ENCODE measurements around the gene AACS. TPM values are rescaled to one million over a fixed set of nuclear protein-coding genes. Genes with fewer than 3 reads are reported as not detected.

AACS gene
- total and polyA plus RNA-seq, 10 of the 15 experiments (the other 5 are each of a cell fraction or from before 2014, with no cell fraction given) = 10.1 to 34.0 (median 21.1) TPM

DNA sequence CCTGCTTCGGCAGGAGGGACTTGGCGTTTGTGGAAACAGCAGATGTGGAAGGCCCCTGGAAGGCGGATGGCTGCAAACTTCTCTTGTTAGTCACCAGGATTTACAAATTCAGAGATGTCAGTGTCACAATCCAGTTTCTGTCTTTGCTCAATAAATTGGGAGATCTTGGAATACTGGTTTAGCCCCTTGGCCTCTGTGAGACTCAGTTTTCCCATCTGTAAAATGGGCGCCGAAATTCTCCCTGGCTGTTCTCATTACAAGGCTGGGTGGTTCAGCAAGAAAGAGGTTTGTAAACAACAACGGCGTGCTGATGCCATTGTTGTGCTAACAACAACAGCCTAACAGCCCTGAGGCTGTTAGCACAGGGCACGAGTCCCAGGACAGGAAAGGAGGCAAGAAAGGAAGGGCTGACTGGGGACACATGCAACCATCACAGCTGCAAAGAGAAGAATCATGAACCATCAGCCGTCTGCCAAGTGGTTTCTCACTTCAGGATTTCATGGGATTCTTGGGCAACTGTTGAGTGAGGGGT is 127.5 kb downstream of the AACS start:
- Histone ChIP-seq H3K9ac (ENCODE audit: control insufficient read depth, insufficient read depth, low read length) (no peak overlapping the region), H3K27ac (ENCODE audit: control insufficient read depth, insufficient read depth) (no peak overlapping the region), H3K36me3 (ENCODE audit: control insufficient read depth in 2 of 2, insufficient read depth in 2 of 2, low read length in 1 of 2) (no peaks in the 10 kb centered on the region), H3K4me3 (no peak overlapping the region), H2AFZ (ENCODE audit: control insufficient read depth, low read depth, low read length) (no peak overlapping the region), H3K4me2 (ENCODE audit: control insufficient read depth, insufficient read depth) (no peak overlapping the region), H3K79me2 (ENCODE audit: control insufficient read depth, insufficient read depth, low read length) (no peaks in the 10 kb centered on the region), H3K4me1 (ENCODE audit: control insufficient read depth, insufficient read depth, low read length) (no peaks in the 10 kb centered on the region), H3K9me3 (replicated peaks; ENCODE audit: control insufficient read depth, insufficient read depth, low read length) (no peaks in the 10 kb centered on the region), H3K27me3 (replicated peaks in 1 of 2; ENCODE audit: control insufficient read depth in 2 of 2, insufficient read depth in 2 of 2, low read length in 1 of 2) (peaks cover 5 to 11% of the 10 kb centered on the region in 2 experiments), H4K20me1 (ENCODE audit: control insufficient read depth, insufficient read depth) (no peaks in the 10 kb centered on the region)
- ChIA-PET SMC1A (ENCODE audit: uncharacterized antibody, unreplicated experiment) (no interaction called here), RAD21 (ENCODE audit: unreplicated experiment) (no interaction called here), CTCF (interaction anchor here (1.2 kb wide), 1 partner anchor 10 kb away, joined by 4 read pairs; no protein-coding TSS in a partner anchor), POLR2A (no interaction called here)
- FAIRE-seq (no peak), DNase-seq (ENCODE audit: low read depth, low spot score) (no peak), ATAC-seq (no peak)
- TF ChIP-seq, protein P1, sequence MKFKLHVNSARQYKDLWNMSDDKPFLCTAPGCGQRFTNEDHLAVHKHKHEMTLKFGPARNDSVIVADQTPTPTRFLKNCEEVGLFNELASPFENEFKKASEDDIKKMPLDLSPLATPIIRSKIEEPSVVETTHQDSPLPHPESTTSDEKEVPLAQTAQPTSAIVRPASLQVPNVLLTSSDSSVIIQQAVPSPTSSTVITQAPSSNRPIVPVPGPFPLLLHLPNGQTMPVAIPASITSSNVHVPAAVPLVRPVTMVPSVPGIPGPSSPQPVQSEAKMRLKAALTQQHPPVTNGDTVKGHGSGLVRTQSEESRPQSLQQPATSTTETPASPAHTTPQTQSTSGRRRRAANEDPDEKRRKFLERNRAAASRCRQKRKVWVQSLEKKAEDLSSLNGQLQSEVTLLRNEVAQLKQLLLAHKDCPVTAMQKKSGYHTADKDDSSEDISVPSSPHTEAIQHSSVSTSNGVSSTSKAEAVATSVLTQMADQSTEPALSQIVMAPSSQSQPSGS (IDR thresholded peaks at IDR 0.05; ENCODE audit: low read length) = no peak
- no peak for TF ChIP-seq CHD4 (IDR thresholded peaks at IDR 0.05)
- TF ChIP-seq, protein P2, sequence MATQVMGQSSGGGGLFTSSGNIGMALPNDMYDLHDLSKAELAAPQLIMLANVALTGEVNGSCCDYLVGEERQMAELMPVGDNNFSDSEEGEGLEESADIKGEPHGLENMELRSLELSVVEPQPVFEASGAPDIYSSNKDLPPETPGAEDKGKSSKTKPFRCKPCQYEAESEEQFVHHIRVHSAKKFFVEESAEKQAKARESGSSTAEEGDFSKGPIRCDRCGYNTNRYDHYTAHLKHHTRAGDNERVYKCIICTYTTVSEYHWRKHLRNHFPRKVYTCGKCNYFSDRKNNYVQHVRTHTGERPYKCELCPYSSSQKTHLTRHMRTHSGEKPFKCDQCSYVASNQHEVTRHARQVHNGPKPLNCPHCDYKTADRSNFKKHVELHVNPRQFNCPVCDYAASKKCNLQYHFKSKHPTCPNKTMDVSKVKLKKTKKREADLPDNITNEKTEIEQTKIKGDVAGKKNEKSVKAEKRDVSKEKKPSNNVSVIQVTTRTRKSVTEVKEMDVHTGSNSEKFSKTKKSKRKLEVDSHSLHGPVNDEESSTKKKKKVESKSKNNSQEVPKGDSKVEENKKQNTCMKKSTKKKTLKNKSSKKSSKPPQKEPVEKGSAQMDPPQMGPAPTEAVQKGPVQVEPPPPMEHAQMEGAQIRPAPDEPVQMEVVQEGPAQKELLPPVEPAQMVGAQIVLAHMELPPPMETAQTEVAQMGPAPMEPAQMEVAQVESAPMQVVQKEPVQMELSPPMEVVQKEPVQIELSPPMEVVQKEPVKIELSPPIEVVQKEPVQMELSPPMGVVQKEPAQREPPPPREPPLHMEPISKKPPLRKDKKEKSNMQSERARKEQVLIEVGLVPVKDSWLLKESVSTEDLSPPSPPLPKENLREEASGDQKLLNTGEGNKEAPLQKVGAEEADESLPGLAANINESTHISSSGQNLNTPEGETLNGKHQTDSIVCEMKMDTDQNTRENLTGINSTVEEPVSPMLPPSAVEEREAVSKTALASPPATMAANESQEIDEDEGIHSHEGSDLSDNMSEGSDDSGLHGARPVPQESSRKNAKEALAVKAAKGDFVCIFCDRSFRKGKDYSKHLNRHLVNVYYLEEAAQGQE (IDR thresholded peaks at IDR 0.05; ENCODE audit: low read depth, low read length) = no peak
- no peak for TF ChIP-seq SUPT20H (IDR thresholded peaks at IDR 0.05; ENCODE audit: borderline replicate concordance, control insufficient read depth, low read depth, low read length)
- no peak for TF ChIP-seq MTA2 (IDR thresholded peaks at IDR 0.05; ENCODE audit: low read depth)
- no peak for TF ChIP-seq RELA (IDR thresholded peaks at IDR 0.05; ENCODE audit: borderline replicate concordance, partially characterized antibody)
- no peak for TF ChIP-seq RAD21 (IDR thresholded peaks at IDR 0.05; ENCODE audit: insufficient read depth, low read depth, low read length)
- no peak for TF ChIP-seq MXI1 (IDR thresholded peaks at IDR 0.05; ENCODE audit: low read depth, low read length)
- TF ChIP-seq SREBF2 (IDR thresholded peaks at IDR 0.05; ENCODE audit: low read length) = no peak
- TF ChIP-seq SIX5 (IDR thresholded peaks at IDR 0.05; ENCODE audit: low read depth, low read length, severe bottlenecking) = no peak
- no peak for TF ChIP-seq IKZF2 (IDR thresholded peaks at IDR 0.05)
- no peak for TF ChIP-seq WRNIP1 (IDR thresholded peaks at IDR 0.05; ENCODE audit: borderline replicate concordance, low read depth, low read length)
- TF ChIP-seq, protein P3, sequence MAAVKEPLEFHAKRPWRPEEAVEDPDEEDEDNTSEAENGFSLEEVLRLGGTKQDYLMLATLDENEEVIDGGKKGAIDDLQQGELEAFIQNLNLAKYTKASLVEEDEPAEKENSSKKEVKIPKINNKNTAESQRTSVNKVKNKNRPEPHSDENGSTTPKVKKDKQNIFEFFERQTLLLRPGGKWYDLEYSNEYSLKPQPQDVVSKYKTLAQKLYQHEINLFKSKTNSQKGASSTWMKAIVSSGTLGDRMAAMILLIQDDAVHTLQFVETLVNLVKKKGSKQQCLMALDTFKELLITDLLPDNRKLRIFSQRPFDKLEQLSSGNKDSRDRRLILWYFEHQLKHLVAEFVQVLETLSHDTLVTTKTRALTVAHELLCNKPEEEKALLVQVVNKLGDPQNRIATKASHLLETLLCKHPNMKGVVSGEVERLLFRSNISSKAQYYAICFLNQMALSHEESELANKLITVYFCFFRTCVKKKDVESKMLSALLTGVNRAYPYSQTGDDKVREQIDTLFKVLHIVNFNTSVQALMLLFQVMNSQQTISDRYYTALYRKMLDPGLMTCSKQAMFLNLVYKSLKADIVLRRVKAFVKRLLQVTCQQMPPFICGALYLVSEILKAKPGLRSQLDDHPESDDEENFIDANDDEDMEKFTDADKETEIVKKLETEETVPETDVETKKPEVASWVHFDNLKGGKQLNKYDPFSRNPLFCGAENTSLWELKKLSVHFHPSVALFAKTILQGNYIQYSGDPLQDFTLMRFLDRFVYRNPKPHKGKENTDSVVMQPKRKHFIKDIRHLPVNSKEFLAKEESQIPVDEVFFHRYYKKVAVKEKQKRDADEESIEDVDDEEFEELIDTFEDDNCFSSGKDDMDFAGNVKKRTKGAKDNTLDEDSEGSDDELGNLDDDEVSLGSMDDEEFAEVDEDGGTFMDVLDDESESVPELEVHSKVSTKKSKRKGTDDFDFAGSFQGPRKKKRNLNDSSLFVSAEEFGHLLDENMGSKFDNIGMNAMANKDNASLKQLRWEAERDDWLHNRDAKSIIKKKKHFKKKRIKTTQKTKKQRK (IDR thresholded peaks at IDR 0.05; ENCODE audit: low read depth, low read length) = no peak
- TF ChIP-seq PML (IDR thresholded peaks at IDR 0.05; ENCODE audit: low read length) = no peak
- TF ChIP-seq FOXM1 (IDR thresholded peaks at IDR 0.05; ENCODE audit: low read depth, low read length) = no peak
- 30% methylated on average over 9 of the region's 9 CpGs for WGBS (ENCODE audit: insufficient coverage, insufficient replicate concordance, low lambda C conversion rate, missing lambda C conversion rate)
- intact Hi-C loops (cut with micrococcal nuclease; ENCODE audit: unreplicated experiment) = no loop called here
- in situ Hi-C loops (cut with MboI) = loop anchor here (25.0 kb wide), 1 partner anchor 1670 kb away; no protein-coding TSS in a partner anchor
- BruUV-seq (replicated peaks) = no TSS peak
